Left colon (tissue), 2 donors: ENCODE data around the gene DOCK11. TPM values are rescaled to one million over a fixed set of nuclear protein-coding genes. Genes with fewer than 3 reads are reported as not detected.
"Not testable (repeated sequence)": the region's sequence is repeated elsewhere in the genome, so short reads cannot be mapped to it uniquely, and the experiment has no call there.

ENCODE experiments used
- ATAC-seq: fragments of 200-7000 bp; cut with Tn5 transposase; one replicate; pipeline ENCODE4 v1.9.1; 2020; ENCODE audit warnings: mild to moderate bottlenecking, moderate library complexity
- DNase-seq, 2 donors: peaks; one replicate each; pipeline ENCODE4 v3.0.0-alpha.2; 2020
- intact Hi-C, 2 donors: fragments of 100-400 bp; cut with DNase I in 1 of 2; cut with micrococcal nuclease in 1 of 2; formaldehyde crosslinking; loops; one replicate each; pipeline versions ENCODE4 v1.11.2 to v1.14.0; 2022; cut with DNase I, micrococcal nuclease
- long read RNA-seq: library from polyadenylated mRNA; unstranded; transcript quantifications from one replicate; pipeline ENCODE4 v2.0.0, GENCODE V29; 2021
- total RNA-seq, 2 donors: library from RNA; stranded (reverse); fragmentation: NEBNext Ultra II Directional; extraction: Animal tissue kit (Norgen Biotek cat#: 25700); gene quantifications; one replicate each; pipeline ENCODE4 v1.2.1, GENCODE V29; 2021
- donor health status: DM: no; HTN: no; CAD: no.
- donor health status: DM: yes; HTN: yes; CAD: no.

DOCK11 gene
- total RNA-seq, result 1 to 10 TPM; 4.3 to 8.3 TPM
- long read RNA-seq, result 0 reads

GRCh38 chrX:118495061-118495921, at the start of gene DOCK11:
DOCK11 (plus strand) TSS chrX:118495815; CDS start chrX:118495972, 157 bp downstream.
- intact Hi-C loops, result no loop called here
- peak; percentile 67 to 83 for DNase-seq
- peak; percentile 80 for ATAC-seq

- intact Hi-C loops, result no loop called here
- ATAC-seq (no peak), DNase-seq (no peak)
Observed at GRCh38 chrX:118448273-118448783, 47.3 kb upstream of the DOCK11 start.

GRCh38 chrX:118455013-118455412, 40.6 kb upstream of the DOCK11 start:
- intact Hi-C loops, result no loop called here
- no peak for ATAC-seq
- no peak for DNase-seq

- DNase-seq (no peak), ATAC-seq (no peak)
- intact Hi-C loops, result no loop called here
Observed at GRCh38 chrX:118459494-118459893, 36.1 kb upstream of the DOCK11 start.

GRCh38 chrX:118464501-118464900, 31.1 kb upstream of the DOCK11 start:
- no peak for DNase-seq
- no peak for ATAC-seq
- intact Hi-C loops, result no loop called here

GRCh38 chrX:118468122-118468521, 27.5 kb upstream of the DOCK11 start:
- DNase-seq (no peak), ATAC-seq (no peak)
- intact Hi-C loops, result no loop called here

GRCh38 chrX:118470721-118471347, 24.8 kb upstream of the DOCK11 start:
- DNase-seq, ATAC-seq: not testable (repeated sequence)
- intact Hi-C loops, result loop anchor here in 1 of 2 donors (10.0 kb wide), 1 partner anchor 124 kb away; no protein-coding TSS in a partner anchor

- DNase-seq (no peak), ATAC-seq (no peak)
- intact Hi-C loops, result loop anchor here in 1 of 2 donors (10.0 kb wide), 1 partner anchor 120 kb away; no protein-coding TSS in a partner anchor
Observed at GRCh38 chrX:118474586-118474985, 21.0 kb upstream of the DOCK11 start.

GRCh38 chrX:118475903-118476302, 19.7 kb upstream of the DOCK11 start:
- no peak for ATAC-seq
- intact Hi-C loops, result loop anchor here in 1 of 2 donors (10.0 kb wide), 1 partner anchor 119 kb away; no protein-coding TSS in a partner anchor
- no peak for DNase-seq

- no peak for ATAC-seq
- DNase-seq, result no peak
- intact Hi-C loops, result no loop called here
Observed at GRCh38 chrX:118480172-118480571, 15.4 kb upstream of the DOCK11 start.

- DNase-seq, ATAC-seq, intact Hi-C loops: not testable (repeated sequence)
Observed at GRCh38 chrX:118482384-118482783, 13.2 kb upstream of the DOCK11 start.

GRCh38 chrX:118484216-118484903, 11.3 kb upstream of the DOCK11 start:
- DNase-seq, result no peak
- no peak for ATAC-seq
- intact Hi-C loops, result no loop called here

- ATAC-seq, intact Hi-C loops, DNase-seq: not testable (repeated sequence)
Observed at GRCh38 chrX:118486693-118487092, 8.9 kb upstream of the DOCK11 start.

- intact Hi-C loops, result no loop called here
- DNase-seq (no peak), ATAC-seq (no peak)
Observed at GRCh38 chrX:118493016-118493415, 2.6 kb upstream of the DOCK11 start.

- intact Hi-C loops, result no loop called here
- DNase-seq, result no peak
- ATAC-seq, result no peak
Observed at GRCh38 chrX:118493653-118494297, 1.8 kb upstream of the DOCK11 start.

GRCh38 chrX:118495958-118496762, 545 bp downstream of the DOCK11 start:
- ATAC-seq (peak; percentile 76), DNase-seq (peak; percentile 65 to 73)
- intact Hi-C loops, result no loop called here

- DNase-seq (no peak), ATAC-seq (no peak)
- intact Hi-C loops, result no loop called here
Observed at GRCh38 chrX:118496763-118497079, 1.1 kb downstream of the DOCK11 start.

- ATAC-seq (no peak), DNase-seq (no peak)
- intact Hi-C loops, result no loop called here
Observed at GRCh38 chrX:118497180-118497818, 1.7 kb downstream of the DOCK11 start.
